Measurements from ENCODE around the gene DENND1A.

Gene DENND1A

GRCh38 chr9:123725389-123725788 is 204.5 kb downstream of the DENND1A start:
- DNase-seq (ENCODE audit: low read depth in 2 of 2) = no peak

GRCh38 chr9:123724211-123724796 is 205.6 kb downstream of the DENND1A start:
- no peak for DNase-seq (ENCODE audit: low read depth in 2 of 2)

GRCh38 chr9:123723135-123723875 is 206.6 kb downstream of the DENND1A start:
- DNase-seq (ENCODE audit: low read depth in 2 of 2) = no peak

GRCh38 chr9:123722378-123722777 is 207.5 kb downstream of the DENND1A start:
- DNase-seq (ENCODE audit: low read depth in 2 of 2) = no peak

- no peak for DNase-seq (ENCODE audit: low read depth in 2 of 2)
Observed at GRCh38 chr9:123718188-123718587, 211.7 kb downstream of the DENND1A start.

GRCh38 chr9:123717581-123718175 is 212.2 kb downstream of the DENND1A start:
- no peak for DNase-seq (ENCODE audit: low read depth in 2 of 2)

- DNase-seq (ENCODE audit: low read depth in 2 of 2) = no peak
Observed at GRCh38 chr9:123716339-123716945, 213.5 kb downstream of the DENND1A start.

- no peak for DNase-seq (ENCODE audit: low read depth in 2 of 2)
Observed at GRCh38 chr9:123715258-123715657, 214.7 kb downstream of the DENND1A start.

- no peak for DNase-seq (ENCODE audit: low read depth in 2 of 2)
Observed at GRCh38 chr9:123713282-123713681, 216.6 kb downstream of the DENND1A start.

- no peak for DNase-seq (ENCODE audit: low read depth in 2 of 2)
Observed at GRCh38 chr9:123712399-123712798, 217.5 kb downstream of the DENND1A start.

- DNase-seq (ENCODE audit: low read depth in 2 of 2) = no peak
Observed at GRCh38 chr9:123710299-123710698, 219.6 kb downstream of the DENND1A start.

- DNase-seq (ENCODE audit: low read depth in 2 of 2) = no peak
Observed at GRCh38 chr9:123702483-123702882, 227.4 kb downstream of the DENND1A start.

GRCh38 chr9:123697686-123698085 is 232.2 kb downstream of the DENND1A start:
- DNase-seq (ENCODE audit: low read depth in 2 of 2) = no peak

- no peak for DNase-seq (ENCODE audit: low read depth in 2 of 2)
Observed at GRCh38 chr9:123696476-123696875, 233.4 kb downstream of the DENND1A start.

GRCh38 chr9:123695386-123695785 is 234.5 kb downstream of the DENND1A start:
- DNase-seq (ENCODE audit: low read depth in 2 of 2) = no peak

GRCh38 chr9:123691765-123692303 is 238.1 kb downstream of the DENND1A start:
- no peak for DNase-seq (ENCODE audit: low read depth in 2 of 2)

GRCh38 chr9:123689701-123690428 is 240.1 kb downstream of the DENND1A start:
- no peak for DNase-seq (ENCODE audit: low read depth in 2 of 2)

GRCh38 chr9:123687246-123687751 is 242.6 kb downstream of the DENND1A start:
- DNase-seq (ENCODE audit: low read depth in 2 of 2) = no peak

GRCh38 chr9:123686829-123687192 is 243.1 kb downstream of the DENND1A start:
- DNase-seq (ENCODE audit: low read depth in 2 of 2) = no peak

- DNase-seq (ENCODE audit: low read depth in 2 of 2) = no peak
Observed at GRCh38 chr9:123686131-123686828, 243.6 kb downstream of the DENND1A start.

GRCh38 chr9:123685489-123686083 is 244.3 kb downstream of the DENND1A start:
- no peak for DNase-seq (ENCODE audit: low read depth in 2 of 2)
